Measurements from ENCODE around the gene EIF2S3B.
"Not testable (repeated sequence)": the region's sequence is repeated elsewhere in the genome, so short reads cannot be mapped to it uniquely, and the experiment has no call there.

Gene EIF2S3B

GRCh38 chr12:10505620-10506019, at the start of gene EIF2S3B:
TSS of gene EIF2S3B (plus strand) at chr12:10505890. CDS start at chr12:10505903, 13 bp downstream.
- no peak for DNase-seq (ENCODE audit: low read depth, low spot score)

- no peak for DNase-seq (ENCODE audit: low read depth, low spot score)
Measured at GRCh38 chr12:10456856-10457255, 48.8 kb upstream of the EIF2S3B start.

GRCh38 chr12:10457760-10458159, 47.9 kb upstream of the EIF2S3B start:
- DNase-seq (ENCODE audit: low read depth, low spot score): peak; percentile 75

GRCh38 chr12:10466311-10466710, 39.4 kb upstream of the EIF2S3B start:
- DNase-seq (ENCODE audit: low read depth, low spot score): no peak

- DNase-seq (ENCODE audit: low read depth, low spot score): no peak
Measured at GRCh38 chr12:10469701-10470100, 36.0 kb upstream of the EIF2S3B start.

GRCh38 chr12:10472808-10473207, 32.9 kb upstream of the EIF2S3B start:
- not testable (repeated sequence) for DNase-seq (ENCODE audit: low read depth, low spot score)

GRCh38 chr12:10481901-10482300, 23.8 kb upstream of the EIF2S3B start:
- not testable (repeated sequence) for DNase-seq (ENCODE audit: low read depth, low spot score)

GRCh38 chr12:10487328-10487727, 18.4 kb upstream of the EIF2S3B start:
- DNase-seq (ENCODE audit: low read depth, low spot score): not testable (repeated sequence)

GRCh38 chr12:10491766-10492165, 13.9 kb upstream of the EIF2S3B start:
- no peak for DNase-seq (ENCODE audit: low read depth, low spot score)

GRCh38 chr12:10497602-10498001, 8.1 kb upstream of the EIF2S3B start:
- no peak for DNase-seq (ENCODE audit: low read depth, low spot score)

- no peak for DNase-seq (ENCODE audit: low read depth, low spot score)
Measured at GRCh38 chr12:10498042-10498441, 7.6 kb upstream of the EIF2S3B start.

GRCh38 chr12:10501030-10501429, 4.7 kb upstream of the EIF2S3B start:
- DNase-seq (ENCODE audit: low read depth, low spot score): no peak

GRCh38 chr12:10503460-10503859, 2.2 kb upstream of the EIF2S3B start:
- no peak for DNase-seq (ENCODE audit: low read depth, low spot score)

GRCh38 chr12:10511756-10512355, 6.2 kb downstream of the EIF2S3B start:
- no peak for DNase-seq (ENCODE audit: low read depth, low spot score)

- no peak for DNase-seq (ENCODE audit: low read depth, low spot score)
Measured at GRCh38 chr12:10512798-10513197, 7.1 kb downstream of the EIF2S3B start.

- DNase-seq (ENCODE audit: low read depth, low spot score): no peak
Measured at GRCh38 chr12:10521555-10521954, 15.9 kb downstream of the EIF2S3B start.

GRCh38 chr12:10528174-10528953, 22.7 kb downstream of the EIF2S3B start:
- DNase-seq (ENCODE audit: low read depth, low spot score): no peak

- DNase-seq (ENCODE audit: low read depth, low spot score): no peak
Measured at GRCh38 chr12:10529603-10530002, 23.9 kb downstream of the EIF2S3B start.

- DNase-seq (ENCODE audit: low read depth, low spot score): no peak
Measured at GRCh38 chr12:10537721-10538120, 32.0 kb downstream of the EIF2S3B start.

GRCh38 chr12:10540776-10541205, 35.1 kb downstream of the EIF2S3B start:
- DNase-seq (ENCODE audit: low read depth, low spot score): no peak

- DNase-seq (ENCODE audit: low read depth, low spot score): no peak
Measured at GRCh38 chr12:10543499-10543898, 37.8 kb downstream of the EIF2S3B start.

- DNase-seq (ENCODE audit: low read depth, low spot score): no peak
Measured at GRCh38 chr12:10551375-10551774, 45.7 kb downstream of the EIF2S3B start.

- no peak for DNase-seq (ENCODE audit: low read depth, low spot score)
Measured at GRCh38 chr12:10553148-10553547, 47.5 kb downstream of the EIF2S3B start.

Data from iPS DF 19.7 (cell line).